K562 (cell line): ENCODE results near the gene HUNK. TPM values are rescaled to one million over a fixed set of nuclear protein-coding genes. Genes with fewer than 3 reads are reported as not detected.

Experiments
- ATAC-seq: fragments of 200-7000 bp; cut with Tn5 transposase; 3 replicates; pipeline ENCODE4 v1.9.1; 2020; ENCODE audit warnings: moderate library complexity
- BruUV-seq: library from RNA; stranded (reverse); fragments of 400-500 nt; replicated peaks from 2 replicates; lab custom pipeline; 2021; lab: Mats Ljungman, UMichigan
- CTCF ChIA-PET: fragments of 300-600 bp; formaldehyde crosslinking; extraction: SDS; loops from one replicate; lab custom pipeline; 2021; ENCODE audit warnings: low intra/inter-chr PET ratio; lab: Yijun Ruan, JAX
- POLR2A ChIA-PET: fragments of 300-600, 350-650 bp; sonication (Branson Sonifier 250); formaldehyde crosslinking; extraction: SDS; loops from one replicate; lab custom pipeline; 2021; ENCODE audit warnings: antibody characterized with exemption, inconsistent platforms; lab: Yijun Ruan, JAX
- DNase-seq, 4 experiments: peaks; one replicate each; pipeline versions ENCODE4 v3.0.0 to v3.0.0-alpha.2; 2011 to 2018; ENCODE audit warnings: low spot score in 3 of 4, mixed read lengths in 3 of 4; ENCODE audit errors: extremely low read depth in 1 of 4
- FAIRE-seq: peaks from 2 replicates; lab custom pipeline; 2011; peaks lifted over from hg19 to GRCh38; lab: Jason Lieb, UNC
- H2AFZ ChIP-seq: 2 replicates; pipeline ENCODE4 v1.6.0; 2011; ENCODE audit warnings: low read depth, low read length, control low read depth, inconsistent platforms
- H3K27ac ChIP-seq: fragments of 200-600 bp; 3 replicates; pipeline ENCODE4 v1.8.0; 2011; ENCODE audit warnings: low read depth, mild to moderate bottlenecking, control low read depth, inconsistent platforms, low read length, moderate library complexity, mixed read lengths; ENCODE audit errors: extremely low read depth
- H3K27me3 ChIP-seq, 2 experiments: fragments of 300-600 bp in 1 of 2; 2 replicates in 1 of 2; 3 replicates in 1 of 2; pipeline versions ENCODE4 v1.6.0 to v1.8.0; 2011; ENCODE audit warnings: inconsistent platforms in 2 of 2, low read length in 2 of 2, mild to moderate bottlenecking in 1 of 2, mixed read lengths in 1 of 2, moderate library complexity in 1 of 2; ENCODE audit not compliant: control insufficient read depth in 2 of 2, insufficient read depth in 2 of 2
- H3K36me3 ChIP-seq: fragments of 300-600 bp; 3 replicates; pipeline ENCODE4 v1.8.0; 2011; ENCODE audit warnings: mild to moderate bottlenecking, low read length, inconsistent platforms; ENCODE audit not compliant: control insufficient read depth, insufficient read depth
- H3K4me1 ChIP-seq, 2 experiments: fragments of 200-600 bp in 1 of 2; replicated peaks in 1 of 2; 2 replicates in 1 of 2; 3 replicates in 1 of 2; pipeline versions ENCODE4 v1.5.1 to v1.8.0; 2011; ENCODE audit warnings: inconsistent platforms in 2 of 2, low read length in 2 of 2, mild to moderate bottlenecking in 1 of 2, mixed read lengths in 1 of 2, moderate library complexity in 1 of 2; ENCODE audit not compliant: control insufficient read depth in 2 of 2, insufficient read depth in 2 of 2
- H3K4me2 ChIP-seq: 2 replicates; pipeline ENCODE4 v1.6.1; 2011; ENCODE audit warnings: low read length, control low read depth, inconsistent platforms, mixed read lengths; ENCODE audit not compliant: insufficient read depth
- H3K4me3 ChIP-seq: fragments of 200-600 bp; sonication (generic), shearing (Covaris generic); 2 replicates; pipeline ENCODE4 v1.5.1; 2016; ENCODE audit warnings: control low read depth, inconsistent platforms
- H3K79me2 ChIP-seq: fragments of 200-600 bp; 3 replicates; pipeline ENCODE4 v1.8.0; 2011; ENCODE audit warnings: low read length, inconsistent platforms; ENCODE audit not compliant: control insufficient read depth, insufficient read depth
- H3K9ac ChIP-seq, 2 experiments: 2 replicates each; pipeline versions ENCODE4 v1.6.0 to v1.6.1; 2011; ENCODE audit warnings: low read depth in 2 of 2, low read length in 2 of 2, control low read depth in 1 of 2, inconsistent platforms in 1 of 2, mild to moderate bottlenecking in 1 of 2, mixed read lengths in 1 of 2; ENCODE audit not compliant: insufficient read depth in 1 of 2
- H3K9me1 ChIP-seq: one replicate; pipeline ENCODE4 v1.6.0; 2011; ENCODE audit warnings: inconsistent platforms, mild to moderate bottlenecking, low read length, moderate library complexity; ENCODE audit not compliant: control insufficient read depth, insufficient read depth
- H3K9me3 ChIP-seq: replicated peaks from 2 replicates; pipeline ENCODE4 v1.5.1; 2011; ENCODE audit warnings: low read depth, low read length, inconsistent platforms; ENCODE audit not compliant: control insufficient read depth, insufficient read depth
- H4K20me1 ChIP-seq: replicated peaks from 2 replicates; pipeline ENCODE4 v1.6.1; 2011; ENCODE audit warnings: low read length, inconsistent platforms, mixed read lengths; ENCODE audit not compliant: control insufficient read depth, insufficient read depth
- ATF1 ChIP-seq, 2 experiments: fragments of 450-650 bp in 1 of 2; IDR thresholded peaks; 2 replicates each; pipeline ENCODE4 v1.6.1; 2016; ENCODE audit warnings: missing compliant biosample characterization in 1 of 2, missing genetic modification characterization in 1 of 2
- E2F3 ChIP-seq: fragments of 250-450 bp; sonication (Bioruptor Pico); IDR thresholded peaks from 2 replicates; pipeline ENCODE4 v1.4.0; 2020; ENCODE audit warnings: mild to moderate bottlenecking
- FOS ChIP-seq: IDR thresholded peaks from 3 replicates; pipeline ENCODE4 v1.6.1; 2011; ENCODE audit not compliant: insufficient read length; ENCODE audit errors: extremely low read depth
- KAT7 ChIP-seq: sonication (generic); formaldehyde crosslinking; IDR thresholded peaks from 2 replicates; pipeline ENCODE4 v1.8.0; 2022; ENCODE audit warnings: missing genetic modification reagents, mild to moderate bottlenecking, borderline replicate concordance
- MAFK ChIP-seq: IDR thresholded peaks from 2 replicates; pipeline ENCODE4 v1.6.1; 2011; ENCODE audit warnings: low read length, improper control_type of control experiment
- NFE2L1 ChIP-seq: fragments of 450-650 bp; IDR thresholded peaks from 2 replicates; pipeline ENCODE4 v1.6.1; 2016; ENCODE audit warnings: missing genetic modification characterization, low read depth, mild to moderate bottlenecking, missing compliant biosample characterization, moderate library complexity, borderline replicate concordance
- SMAD4 ChIP-seq: fragments of 250-450 bp; sonication (Bioruptor Pico); conservative IDR thresholded peaks from 2 replicates; pipeline ENCODE4 v1.8.0; 2021; ENCODE audit warnings: inconsistent platforms, mild to moderate bottlenecking, moderate library complexity
- SMARCA5 ChIP-seq: fragments of 450-650 bp; IDR thresholded peaks from 2 replicates; pipeline ENCODE4 v1.6.1; 2016
- YY1 ChIP-seq, 3 experiments: IDR thresholded peaks; 2 replicates each; pipeline ENCODE4 v1.6.1; 2011; ENCODE audit warnings: low read length in 2 of 3, mild to moderate bottlenecking in 2 of 3, moderate library complexity in 2 of 3, borderline replicate concordance in 1 of 3, control low read depth in 1 of 3, low read depth in 1 of 3; ENCODE audit not compliant: insufficient read depth in 3 of 3, insufficient replicate concordance in 2 of 3, control insufficient read depth in 1 of 3, insufficient read length in 1 of 3; ENCODE audit errors: extremely low read depth in 1 of 3
- ZEB2 ChIP-seq: fragments of 450-650 bp; IDR thresholded peaks from 2 replicates; pipeline ENCODE4 v1.6.1; 2016
- ZNF134 ChIP-seq: fragments of 250-450 bp; sonication (Bioruptor Pico); conservative IDR thresholded peaks from 2 replicates; pipeline ENCODE4 v1.4.0; 2020
- ZNF282 ChIP-seq: sonication (generic); formaldehyde crosslinking; IDR thresholded peaks from 2 replicates; pipeline ENCODE4 v1.8.1; 2023; ENCODE audit warnings: missing genetic modification reagents
- ZNF79 ChIP-seq: fragments of 250-450 bp; sonication (Bioruptor Pico); IDR thresholded peaks from 2 replicates; pipeline ENCODE4 v1.4.0; 2020; ENCODE audit warnings: low read depth, mild to moderate bottlenecking, moderate library complexity
- WGBS: fragments of 100-300 bp; shearing (Covaris generic); methylation state at CpG from one replicate; pipeline ENCODE4 v1.1.6; 2016; ENCODE audit warnings: low coverage, mixed read lengths; ENCODE audit not compliant: insufficient coverage; ENCODE audit errors: missing lambda C conversion rate; 5-methylcytosine and 5-hydroxymethylcytosine counted together
- in situ Hi-C: fragments of 300-500 bp; cut with MboI; formaldehyde crosslinking; loops from 4 replicates; pipeline ENCODE4 v1.15.0; 2018; ENCODE audit warnings: inconsistent platforms, mixed read lengths
- intact Hi-C: fragments of 100-400 bp; cut with micrococcal nuclease; formaldehyde crosslinking; loops from 2 replicates; pipeline ENCODE4 v1.14.2; 2022
- polyA plus RNA-seq, 8 experiments: library from polyadenylated mRNA; depleted of rRNA in 4 of 8; stranded (reverse) in 5 of 8; unstranded in 3 of 8; fragments of >200 nt; fragmentation: Nextera tagmentation in 2 of 8; fragmentation: Illumina TruSeq in 1 of 8; extraction: Ambion mirVana in 2 of 8; extraction: Trizol in 1 of 8; gene quantifications; 2 replicates each; pipeline versions ENCODE4 v1.2.1 to v1.2.3, GENCODE V29; 2011 to 2014; ENCODE audit warnings: inconsistent platforms in 1 of 8, missing spikeins in 1 of 8
- total RNA-seq, 7 experiments: library from RNA; depleted of rRNA in 6 of 7; stranded (reverse); fragments of >200 nt in 6 of 7; fragmentation: Illumina TruSeq in 2 of 7; extraction: Trizol in 2 of 7; gene quantifications; 2 replicates each; pipeline versions ENCODE4 v1.2.1 to v1.2.3, GENCODE V29; 2011 to 2021; ENCODE audit warnings: low replicate concordance in 1 of 7
- TF ChIP-seq, protein P1 (sequence below): fragments of 450-650 bp; IDR thresholded peaks from 2 replicates; pipeline ENCODE4 v1.6.1; 2016; ENCODE audit warnings: missing biosample characterization, missing genetic modification characterization
- TF ChIP-seq, protein P2 (sequence below): fragments of 450-650 bp; IDR thresholded peaks from 2 replicates; pipeline ENCODE4 v1.6.1; 2018; ENCODE audit warnings: mild to moderate bottlenecking, low read depth; ENCODE audit not compliant: partially characterized antibody
- TF ChIP-seq, protein P3 (sequence below): fragments of 450-650 bp; IDR thresholded peaks from 2 replicates; pipeline ENCODE4 v1.6.1; 2016; ENCODE audit warnings: borderline replicate concordance

The HUNK gene
- total and polyA plus RNA-seq, 9 of the 15 experiments (the other 6 are each of a cell fraction or from before 2014, with no cell fraction given), result not detected

DNA sequence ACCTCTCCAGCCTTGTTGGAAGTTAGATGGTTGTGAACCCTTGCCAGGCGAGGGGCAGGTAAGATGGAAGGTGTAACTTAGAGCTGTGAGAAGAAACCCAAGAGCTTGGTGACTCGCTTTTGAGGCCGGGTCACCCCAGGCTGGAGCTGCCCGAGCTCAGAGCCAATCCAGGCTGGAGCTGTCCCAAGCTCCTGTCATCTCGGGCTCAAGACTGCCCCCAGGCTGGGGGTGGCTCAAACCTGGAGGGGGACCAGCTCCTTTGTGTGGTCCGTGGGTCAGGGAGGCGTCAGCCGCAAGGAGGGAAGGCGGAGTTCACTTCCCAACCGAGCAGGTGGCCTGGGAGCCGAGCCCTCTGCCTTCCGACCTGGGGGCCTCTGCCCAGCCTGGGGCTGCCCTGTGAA is 2.0 kb downstream of the HUNK start:
- Histone ChIP-seq H3K4me1 (peaks cover 0 to 22% of the 10 kb centered on the region in 2 experiments; a peak in 1 of 5 replicates), H4K20me1 (peaks cover 3% of the 10 kb centered on the region), H3K27ac (no peak overlapping the region), H3K9me3 (no peaks in the 10 kb centered on the region), H3K36me3 (no peaks in the 10 kb centered on the region), H3K4me3 (no peak overlapping the region), H3K79me2 (no peaks in the 10 kb centered on the region), H3K4me2 (no peak overlapping the region), H3K9ac (no peak overlapping the region), H3K27me3 (peaks cover 41 to 56% of the 10 kb centered on the region in 2 experiments), H2AFZ (no peak overlapping the region), H3K9me1 (no peaks in the 10 kb centered on the region)
- CTCF ChIA-PET, result no interaction called here
- FAIRE-seq (no peak), DNase-seq (no peak), ATAC-seq (peak; percentile 16; the same call in 2 of the 3 replicates)
- POLR2A ChIA-PET, result no interaction called here
- intact Hi-C loops, result no loop called here
- in situ Hi-C loops, result no loop called here
- WGBS, result 1% methylated on average over 11 of the region's 12 CpGs
- BruUV-seq, result no TSS peak
- TF ChIP-seq, protein P1, sequence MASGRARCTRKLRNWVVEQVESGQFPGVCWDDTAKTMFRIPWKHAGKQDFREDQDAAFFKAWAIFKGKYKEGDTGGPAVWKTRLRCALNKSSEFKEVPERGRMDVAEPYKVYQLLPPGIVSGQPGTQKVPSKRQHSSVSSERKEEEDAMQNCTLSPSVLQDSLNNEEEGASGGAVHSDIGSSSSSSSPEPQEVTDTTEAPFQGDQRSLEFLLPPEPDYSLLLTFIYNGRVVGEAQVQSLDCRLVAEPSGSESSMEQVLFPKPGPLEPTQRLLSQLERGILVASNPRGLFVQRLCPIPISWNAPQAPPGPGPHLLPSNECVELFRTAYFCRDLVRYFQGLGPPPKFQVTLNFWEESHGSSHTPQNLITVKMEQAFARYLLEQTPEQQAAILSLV (tag), result no peak
- no peak for TF ChIP-seq FOS
- TF ChIP-seq SMAD4 (CRISPR knock-in tag), result no peak
- TF ChIP-seq, protein P2, sequence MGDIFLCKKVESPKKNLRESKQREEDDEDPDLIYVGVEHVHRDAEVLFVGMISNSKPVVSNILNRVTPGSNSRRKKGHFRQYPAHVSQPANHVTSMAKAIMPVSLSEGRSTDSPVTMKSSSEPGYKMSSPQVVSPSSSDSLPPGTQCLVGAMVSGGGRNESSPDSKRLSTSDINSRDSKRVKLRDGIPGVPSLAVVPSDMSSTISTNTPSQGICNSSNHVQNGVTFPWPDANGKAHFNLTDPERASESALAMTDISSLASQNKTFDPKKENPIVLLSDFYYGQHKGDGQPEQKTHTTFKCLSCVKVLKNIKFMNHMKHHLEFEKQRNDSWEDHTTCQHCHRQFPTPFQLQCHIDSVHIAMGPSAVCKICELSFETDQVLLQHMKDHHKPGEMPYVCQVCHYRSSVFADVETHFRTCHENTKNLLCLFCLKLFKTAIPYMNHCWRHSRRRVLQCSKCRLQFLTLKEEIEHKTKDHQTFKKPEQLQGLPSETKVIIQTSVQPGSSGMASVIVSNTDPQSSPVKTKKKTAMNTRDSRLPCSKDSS, result no peak
- TF ChIP-seq ZNF282 (CRISPR knock-in tag), result no peak
- no peak for TF ChIP-seq ATF1 (CRISPR knock-in tag; IDR thresholded peaks at IDR 0.05)
- no peak for TF ChIP-seq ATF1 (tag; IDR thresholded peaks at IDR 0.05)
- no peak for TF ChIP-seq E2F3
- no peak for TF ChIP-seq KAT7 (CRISPR knock-in tag)
- TF ChIP-seq ZNF79, result no peak
- TF ChIP-seq SMARCA5, result no peak
- TF ChIP-seq ZNF134 (CRISPR knock-in tag), result no peak
- TF ChIP-seq NFE2L1 (tag), result no peak
- TF ChIP-seq, protein P3, sequence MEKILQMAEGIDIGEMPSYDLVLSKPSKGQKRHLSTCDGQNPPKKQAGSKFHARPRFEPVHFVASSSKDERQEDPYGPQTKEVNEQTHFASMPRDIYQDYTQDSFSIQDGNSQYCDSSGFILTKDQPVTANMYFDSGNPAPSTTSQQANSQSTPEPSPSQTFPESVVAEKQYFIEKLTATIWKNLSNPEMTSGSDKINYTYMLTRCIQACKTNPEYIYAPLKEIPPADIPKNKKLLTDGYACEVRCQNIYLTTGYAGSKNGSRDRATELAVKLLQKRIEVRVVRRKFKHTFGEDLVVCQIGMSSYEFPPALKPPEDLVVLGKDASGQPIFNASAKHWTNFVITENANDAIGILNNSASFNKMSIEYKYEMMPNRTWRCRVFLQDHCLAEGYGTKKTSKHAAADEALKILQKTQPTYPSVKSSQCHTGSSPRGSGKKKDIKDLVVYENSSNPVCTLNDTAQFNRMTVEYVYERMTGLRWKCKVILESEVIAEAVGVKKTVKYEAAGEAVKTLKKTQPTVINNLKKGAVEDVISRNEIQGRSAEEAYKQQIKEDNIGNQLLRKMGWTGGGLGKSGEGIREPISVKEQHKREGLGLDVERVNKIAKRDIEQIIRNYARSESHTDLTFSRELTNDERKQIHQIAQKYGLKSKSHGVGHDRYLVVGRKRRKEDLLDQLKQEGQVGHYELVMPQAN, result no peak
- no peak for TF ChIP-seq ZEB2
- TF ChIP-seq MAFK, result no peak
- TF ChIP-seq YY1 (IDR thresholded peaks at IDR 0.05; ENCODE audit: borderline replicate concordance in 1 of 3, control insufficient read depth in 1 of 3, extremely low read depth in 1 of 3, insufficient read depth in 3 of 3, insufficient read length in 1 of 3, insufficient replicate concordance in 2 of 3, low read depth in 1 of 3, low read length in 2 of 3), result no peak
